ENCODE results near the gene SRC. TPM values are rescaled to one million over a fixed set of nuclear protein-coding genes. Genes with fewer than 3 reads are reported as not detected.

SRC gene
- total and polyA plus RNA-seq, 2 experiments from 2014 or later, result 8.0 to 25.9 TPM

DNA sequence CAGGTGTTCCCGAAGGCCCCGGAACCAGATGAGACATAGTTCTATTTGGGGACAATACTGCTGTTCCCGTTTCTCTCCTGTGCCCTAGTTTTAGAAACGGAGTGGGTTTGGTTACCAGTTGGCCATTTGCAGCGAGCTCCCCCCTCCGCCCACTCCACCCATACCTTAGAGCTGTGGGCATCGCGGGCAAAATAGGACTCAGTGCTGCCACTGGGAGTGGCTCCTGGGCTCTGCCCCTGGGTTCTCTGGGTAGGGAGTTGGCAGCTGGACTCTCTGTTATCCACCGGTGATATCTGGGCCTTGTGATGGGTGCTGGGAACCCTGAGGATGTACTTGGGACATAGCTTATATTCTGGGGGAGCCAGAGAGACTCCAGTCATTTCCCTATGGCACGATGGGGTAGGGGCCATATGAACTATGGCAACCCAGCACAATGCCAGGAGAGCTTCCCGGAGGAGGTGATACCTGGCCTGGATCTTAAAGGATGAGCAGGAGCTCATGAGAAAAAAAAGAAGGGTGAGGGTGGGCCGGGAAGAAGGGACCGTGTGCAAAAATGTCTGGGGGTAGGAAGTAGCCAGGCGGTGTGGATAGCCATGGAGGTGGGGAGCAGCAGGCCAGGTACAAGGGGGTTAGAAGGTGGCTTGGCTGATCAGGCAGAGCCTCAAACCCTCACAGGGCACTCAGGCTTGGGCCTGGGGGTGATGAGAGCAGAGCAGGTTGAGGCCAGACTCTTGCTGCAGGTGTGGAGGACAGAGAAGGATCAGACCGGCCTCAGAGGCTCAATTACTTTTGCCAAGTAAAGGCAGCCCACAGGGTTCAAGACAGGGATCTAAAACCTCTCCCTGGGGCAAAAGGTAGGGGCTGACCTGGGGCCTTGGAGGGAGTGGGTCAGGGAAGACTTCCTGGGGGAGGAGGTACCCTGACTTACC lies 9.6 kb downstream of the SRC start (continued):
- TF ChIP-seq, protein P1, sequence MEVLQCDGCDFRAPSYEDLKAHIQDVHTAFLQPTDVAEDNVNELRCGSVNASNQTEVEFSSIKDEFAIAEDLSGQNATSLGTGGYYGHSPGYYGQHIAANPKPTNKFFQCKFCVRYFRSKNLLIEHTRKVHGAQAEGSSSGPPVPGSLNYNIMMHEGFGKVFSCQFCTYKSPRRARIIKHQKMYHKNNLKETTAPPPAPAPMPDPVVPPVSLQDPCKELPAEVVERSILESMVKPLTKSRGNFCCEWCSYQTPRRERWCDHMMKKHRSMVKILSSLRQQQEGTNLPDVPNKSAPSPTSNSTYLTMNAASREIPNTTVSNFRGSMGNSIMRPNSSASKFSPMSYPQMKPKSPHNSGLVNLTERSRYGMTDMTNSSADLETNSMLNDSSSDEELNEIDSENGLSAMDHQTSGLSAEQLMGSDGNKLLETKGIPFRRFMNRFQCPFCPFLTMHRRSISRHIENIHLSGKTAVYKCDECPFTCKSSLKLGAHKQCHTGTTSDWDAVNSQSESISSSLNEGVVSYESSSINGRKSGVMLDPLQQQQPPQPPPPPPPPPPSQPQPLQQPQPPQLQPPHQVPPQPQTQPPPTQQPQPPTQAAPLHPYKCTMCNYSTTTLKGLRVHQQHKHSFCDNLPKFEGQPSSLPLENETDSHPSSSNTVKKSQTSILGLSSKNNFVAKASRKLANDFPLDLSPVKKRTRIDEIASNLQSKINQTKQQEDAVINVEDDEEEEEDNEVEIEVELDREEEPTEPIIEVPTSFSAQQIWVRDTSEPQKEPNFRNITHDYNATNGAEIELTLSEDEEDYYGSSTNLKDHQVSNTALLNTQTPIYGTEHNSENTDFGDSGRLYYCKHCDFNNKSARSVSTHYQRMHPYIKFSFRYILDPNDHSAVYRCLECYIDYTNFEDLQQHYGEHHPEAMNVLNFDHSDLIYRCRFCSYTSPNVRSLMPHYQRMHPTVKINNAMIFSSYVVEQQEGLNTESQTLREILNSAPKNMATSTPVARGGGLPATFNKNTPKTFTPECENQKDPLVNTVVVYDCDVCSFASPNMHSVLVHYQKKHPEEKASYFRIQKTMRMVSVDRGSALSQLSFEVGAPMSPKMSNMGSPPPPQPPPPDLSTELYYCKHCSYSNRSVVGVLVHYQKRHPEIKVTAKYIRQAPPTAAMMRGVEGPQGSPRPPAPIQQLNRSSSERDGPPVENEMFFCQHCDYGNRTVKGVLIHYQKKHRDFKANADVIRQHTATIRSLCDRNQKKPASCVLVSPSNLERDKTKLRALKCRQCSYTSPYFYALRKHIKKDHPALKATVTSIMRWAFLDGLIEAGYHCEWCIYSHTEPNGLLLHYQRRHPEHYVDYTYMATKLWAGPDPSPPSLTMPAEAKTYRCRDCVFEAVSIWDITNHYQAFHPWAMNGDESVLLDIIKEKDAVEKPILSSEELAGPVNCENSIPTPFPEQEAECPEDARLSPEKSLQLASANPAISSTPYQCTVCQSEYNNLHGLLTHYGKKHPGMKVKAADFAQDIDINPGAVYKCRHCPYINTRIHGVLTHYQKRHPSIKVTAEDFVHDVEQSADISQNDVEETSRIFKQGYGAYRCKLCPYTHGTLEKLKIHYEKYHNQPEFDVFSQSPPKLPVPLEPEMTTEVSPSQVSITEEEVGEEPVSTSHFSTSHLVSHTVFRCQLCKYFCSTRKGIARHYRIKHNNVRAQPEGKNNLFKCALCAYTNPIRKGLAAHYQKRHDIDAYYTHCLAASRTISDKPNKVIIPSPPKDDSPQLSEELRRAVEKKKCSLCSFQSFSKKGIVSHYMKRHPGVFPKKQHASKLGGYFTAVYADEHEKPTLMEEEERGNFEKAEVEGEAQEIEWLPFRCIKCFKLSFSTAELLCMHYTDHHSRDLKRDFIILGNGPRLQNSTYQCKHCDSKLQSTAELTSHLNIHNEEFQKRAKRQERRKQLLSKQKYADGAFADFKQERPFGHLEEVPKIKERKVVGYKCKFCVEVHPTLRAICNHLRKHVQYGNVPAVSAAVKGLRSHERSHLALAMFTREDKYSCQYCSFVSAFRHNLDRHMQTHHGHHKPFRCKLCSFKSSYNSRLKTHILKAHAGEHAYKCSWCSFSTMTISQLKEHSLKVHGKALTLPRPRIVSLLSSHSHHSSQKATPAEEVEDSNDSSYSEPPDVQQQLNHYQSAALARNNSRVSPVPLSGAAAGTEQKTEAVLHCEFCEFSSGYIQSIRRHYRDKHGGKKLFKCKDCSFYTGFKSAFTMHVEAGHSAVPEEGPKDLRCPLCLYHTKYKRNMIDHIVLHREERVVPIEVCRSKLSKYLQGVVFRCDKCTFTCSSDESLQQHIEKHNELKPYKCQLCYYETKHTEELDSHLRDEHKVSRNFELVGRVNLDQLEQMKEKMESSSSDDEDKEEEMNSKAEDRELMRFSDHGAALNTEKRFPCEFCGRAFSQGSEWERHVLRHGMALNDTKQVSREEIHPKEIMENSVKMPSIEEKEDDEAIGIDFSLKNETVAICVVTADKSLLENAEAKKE (CRISPR knock-in tag; IDR thresholded peaks at IDR 0.05), result no peak
- no peak for TF ChIP-seq EZH2 (IDR thresholded peaks at IDR 0.05; ENCODE audit: low read depth, unreplicated experiment)
- TF ChIP-seq, protein P2, sequence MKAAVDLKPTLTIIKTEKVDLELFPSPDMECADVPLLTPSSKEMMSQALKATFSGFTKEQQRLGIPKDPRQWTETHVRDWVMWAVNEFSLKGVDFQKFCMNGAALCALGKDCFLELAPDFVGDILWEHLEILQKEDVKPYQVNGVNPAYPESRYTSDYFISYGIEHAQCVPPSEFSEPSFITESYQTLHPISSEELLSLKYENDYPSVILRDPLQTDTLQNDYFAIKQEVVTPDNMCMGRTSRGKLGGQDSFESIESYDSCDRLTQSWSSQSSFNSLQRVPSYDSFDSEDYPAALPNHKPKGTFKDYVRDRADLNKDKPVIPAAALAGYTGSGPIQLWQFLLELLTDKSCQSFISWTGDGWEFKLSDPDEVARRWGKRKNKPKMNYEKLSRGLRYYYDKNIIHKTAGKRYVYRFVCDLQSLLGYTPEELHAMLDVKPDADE (IDR thresholded peaks at IDR 0.05), result no peak
- no peak for TF ChIP-seq JUNB (IDR thresholded peaks at IDR 0.05; ENCODE audit: unreplicated experiment)
- no peak for TF ChIP-seq CREB1 (CRISPR knock-in tag; IDR thresholded peaks at IDR 0.05; ENCODE audit: low read depth)
- no peak for TF ChIP-seq EZH2phosphoT487 (IDR thresholded peaks at IDR 0.05; ENCODE audit: unreplicated experiment)
- TF ChIP-seq, protein P3, sequence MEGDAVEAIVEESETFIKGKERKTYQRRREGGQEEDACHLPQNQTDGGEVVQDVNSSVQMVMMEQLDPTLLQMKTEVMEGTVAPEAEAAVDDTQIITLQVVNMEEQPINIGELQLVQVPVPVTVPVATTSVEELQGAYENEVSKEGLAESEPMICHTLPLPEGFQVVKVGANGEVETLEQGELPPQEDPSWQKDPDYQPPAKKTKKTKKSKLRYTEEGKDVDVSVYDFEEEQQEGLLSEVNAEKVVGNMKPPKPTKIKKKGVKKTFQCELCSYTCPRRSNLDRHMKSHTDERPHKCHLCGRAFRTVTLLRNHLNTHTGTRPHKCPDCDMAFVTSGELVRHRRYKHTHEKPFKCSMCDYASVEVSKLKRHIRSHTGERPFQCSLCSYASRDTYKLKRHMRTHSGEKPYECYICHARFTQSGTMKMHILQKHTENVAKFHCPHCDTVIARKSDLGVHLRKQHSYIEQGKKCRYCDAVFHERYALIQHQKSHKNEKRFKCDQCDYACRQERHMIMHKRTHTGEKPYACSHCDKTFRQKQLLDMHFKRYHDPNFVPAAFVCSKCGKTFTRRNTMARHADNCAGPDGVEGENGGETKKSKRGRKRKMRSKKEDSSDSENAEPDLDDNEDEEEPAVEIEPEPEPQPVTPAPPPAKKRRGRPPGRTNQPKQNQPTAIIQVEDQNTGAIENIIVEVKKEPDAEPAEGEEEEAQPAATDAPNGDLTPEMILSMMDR (conservative IDR thresholded peaks at IDR 0.05; ENCODE audit: low read depth in 2 of 2), result no peak
